ENCODE results near the gene COPE. TPM values are rescaled to one million over a fixed set of nuclear protein-coding genes. Genes with fewer than 3 reads are reported as not detected.

The COPE gene
- total RNA-seq, 1 donor from 2014 or later: 212 TPM

GRCh38 chr19:18931316-18932162, 12.4 kb upstream of the COPE start:
- Histone ChIP-seq H3K4me3 (no peak overlapping the region), H3K27me3 (no peaks in the 10 kb centered on the region), H3K9me3 (no peaks in the 10 kb centered on the region), H3K27ac (no peak overlapping the region), H3K36me3 (peaks cover 0 to 32% of the 10 kb centered on the region in 2 donors), H3K4me1 (no peaks in the 10 kb centered on the region)
- no peak for TF ChIP-seq POLR2AphosphoS5 (IDR thresholded peaks at IDR 0.05; ENCODE audit: insufficient read depth in 1 of 2, low read depth in 1 of 2)
- TF ChIP-seq POLR2A (IDR thresholded peaks at IDR 0.05): no peak
- TF ChIP-seq CTCF (IDR thresholded peaks at IDR 0.05): no peak
- no peak for DNase-seq (ENCODE audit: extremely low spot score in 2 of 2)
- intact Hi-C loops (cut with DNase I): no loop called here

- no peak overlapping the region for H3K4me3 ChIP-seq
- H3K27me3 ChIP-seq: no peaks in the 10 kb centered on the region
- peaks cover 0 to 54% of the 10 kb centered on the region in 2 donors for H3K36me3 ChIP-seq
- TF ChIP-seq POLR2AphosphoS5 (IDR thresholded peaks at IDR 0.05; ENCODE audit: insufficient read depth in 1 of 2, low read depth in 1 of 2) (no peak), CTCF (IDR thresholded peaks at IDR 0.05) (no peak), POLR2A (IDR thresholded peaks at IDR 0.05) (no peak)
- no peak for DNase-seq (ENCODE audit: extremely low spot score in 2 of 2)
- intact Hi-C loops (cut with DNase I): no loop called here
- no peak overlapping the region for H3K27ac ChIP-seq
- no peaks in the 10 kb centered on the region for H3K9me3 ChIP-seq
- no peaks in the 10 kb centered on the region for H3K4me1 ChIP-seq
These were observed 10.1 kb upstream of the COPE start for GRCh38 chr19:18929311-18929710.

GRCh38 chr19:18928018-18928805, 9.0 kb upstream of the COPE start:
- Histone ChIP-seq H3K27ac (no peak overlapping the region), H3K27me3 (no peaks in the 10 kb centered on the region), H3K4me3 (no peak overlapping the region), H3K4me1 (no peaks in the 10 kb centered on the region), H3K9me3 (no peaks in the 10 kb centered on the region), H3K36me3 (peaks cover 0 to 59% of the 10 kb centered on the region in 2 donors)
- DNase-seq (ENCODE audit: extremely low spot score in 2 of 2): no peak
- intact Hi-C loops (cut with DNase I): no loop called here
- TF ChIP-seq POLR2AphosphoS5 (IDR thresholded peaks at IDR 0.05; ENCODE audit: insufficient read depth in 1 of 2, low read depth in 1 of 2): no peak
- no peak for TF ChIP-seq POLR2A (IDR thresholded peaks at IDR 0.05)
- no peak for TF ChIP-seq CTCF (IDR thresholded peaks at IDR 0.05)

- H3K27ac ChIP-seq: no peak overlapping the region
- H3K9me3 ChIP-seq: no peaks in the 10 kb centered on the region
- no peaks in the 10 kb centered on the region for H3K27me3 ChIP-seq
- no peak for DNase-seq (ENCODE audit: extremely low spot score in 2 of 2)
- no peak overlapping the region for H3K4me3 ChIP-seq
- H3K36me3 ChIP-seq: peaks cover 0 to 80% of the 10 kb centered on the region in 2 donors
- intact Hi-C loops (cut with DNase I): no loop called here
- no peak for TF ChIP-seq POLR2AphosphoS5 (IDR thresholded peaks at IDR 0.05; ENCODE audit: insufficient read depth in 1 of 2, low read depth in 1 of 2)
- no peak for TF ChIP-seq CTCF (IDR thresholded peaks at IDR 0.05)
- TF ChIP-seq POLR2A (IDR thresholded peaks at IDR 0.05): no peak
- peaks cover 20% of the 10 kb centered on the region for H3K4me1 ChIP-seq
These were observed 5.6 kb upstream of the COPE start for GRCh38 chr19:18924684-18925213.
